Type B pancreatic cell (in vitro differentiated cells): ENCODE data around the gene ITGB1. TPM values are rescaled to one million over a fixed set of nuclear protein-coding genes. Genes with fewer than 3 reads are reported as not detected.
"Not testable (repeated sequence)": the region's sequence is repeated elsewhere in the genome, so short reads cannot be mapped to it uniquely, and the experiment has no call there.

Experiments
- DNase-seq: peaks from one replicate; pipeline ENCODE4 v3.0.0; 2021; ENCODE audit warnings: mixed read lengths; ENCODE audit not compliant: unreplicated experiment; ENCODE audit errors: extremely low spot score
- H3K27ac Mint-ChIP-seq: 2 replicates; pipeline ENCODE4 v1.8.0; 2021; ENCODE audit warnings: mild to moderate bottlenecking, mixed read lengths
- H3K27me3 Mint-ChIP-seq: 2 replicates; pipeline ENCODE4 v1.8.0; 2021; ENCODE audit warnings: mixed read lengths
- H3K36me3 Mint-ChIP-seq: 2 replicates; pipeline ENCODE4 v1.8.0; 2021; ENCODE audit warnings: mixed read lengths
- H3K4me1 Mint-ChIP-seq: one replicate; pipeline ENCODE4 v1.8.0; 2021; ENCODE audit warnings: mixed read lengths; ENCODE audit not compliant: unreplicated experiment
- H3K4me3 Mint-ChIP-seq: 2 replicates; pipeline ENCODE4 v1.8.0; 2021; ENCODE audit warnings: mild to moderate bottlenecking, mixed read lengths
- H3K9me3 Mint-ChIP-seq: 2 replicates; pipeline ENCODE4 v1.8.0; 2021; ENCODE audit warnings: mixed read lengths
- total RNA-seq: library from RNA; stranded (reverse); gene quantifications from 2 replicates; pipeline ENCODE4 v1.2.1, GENCODE V29; 2021; ENCODE audit warnings: low replicate concordance
- TF ChIP-seq, protein P1 (sequence below): fragments of 200-600 bp; sonication (generic); conservative IDR thresholded peaks from 2 replicates; pipeline ENCODE4 v1.5.0; 2021; ENCODE audit warnings: antibody characterized with exemption, mild to moderate bottlenecking

ITGB1 gene
- total RNA-seq, 1 donor from 2014 or later, result 240 TPM

DNA sequence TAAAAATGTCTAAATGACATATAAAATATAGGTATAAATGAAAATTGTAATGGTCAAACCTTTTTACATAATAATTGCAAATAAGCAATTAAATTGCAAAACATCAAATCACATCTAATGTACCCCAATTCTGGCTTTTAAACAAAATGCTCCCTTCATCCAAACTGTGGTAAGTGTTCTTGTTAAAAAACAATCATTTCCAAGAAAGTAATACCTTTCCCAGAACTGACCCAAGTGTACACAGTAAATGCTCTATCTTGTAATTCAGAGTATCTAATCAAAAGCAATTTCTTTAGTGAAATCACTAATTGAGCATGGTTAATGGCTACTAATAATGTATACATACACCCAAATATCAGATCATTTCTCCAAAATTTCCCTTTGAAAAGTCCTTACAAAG lies 28.0 kb downstream of the ITGB1 start:
- peaks cover 39% of the 10 kb centered on the region for H3K36me3 Mint-ChIP-seq
- H3K9me3 Mint-ChIP-seq, result no peaks in the 10 kb centered on the region
- no peak for DNase-seq
- no peak overlapping the region for H3K4me3 Mint-ChIP-seq
- no peak overlapping the region for H3K27ac Mint-ChIP-seq
- no peaks in the 10 kb centered on the region for H3K4me1 Mint-ChIP-seq
- H3K27me3 Mint-ChIP-seq, result no peaks in the 10 kb centered on the region
- TF ChIP-seq, protein P1, sequence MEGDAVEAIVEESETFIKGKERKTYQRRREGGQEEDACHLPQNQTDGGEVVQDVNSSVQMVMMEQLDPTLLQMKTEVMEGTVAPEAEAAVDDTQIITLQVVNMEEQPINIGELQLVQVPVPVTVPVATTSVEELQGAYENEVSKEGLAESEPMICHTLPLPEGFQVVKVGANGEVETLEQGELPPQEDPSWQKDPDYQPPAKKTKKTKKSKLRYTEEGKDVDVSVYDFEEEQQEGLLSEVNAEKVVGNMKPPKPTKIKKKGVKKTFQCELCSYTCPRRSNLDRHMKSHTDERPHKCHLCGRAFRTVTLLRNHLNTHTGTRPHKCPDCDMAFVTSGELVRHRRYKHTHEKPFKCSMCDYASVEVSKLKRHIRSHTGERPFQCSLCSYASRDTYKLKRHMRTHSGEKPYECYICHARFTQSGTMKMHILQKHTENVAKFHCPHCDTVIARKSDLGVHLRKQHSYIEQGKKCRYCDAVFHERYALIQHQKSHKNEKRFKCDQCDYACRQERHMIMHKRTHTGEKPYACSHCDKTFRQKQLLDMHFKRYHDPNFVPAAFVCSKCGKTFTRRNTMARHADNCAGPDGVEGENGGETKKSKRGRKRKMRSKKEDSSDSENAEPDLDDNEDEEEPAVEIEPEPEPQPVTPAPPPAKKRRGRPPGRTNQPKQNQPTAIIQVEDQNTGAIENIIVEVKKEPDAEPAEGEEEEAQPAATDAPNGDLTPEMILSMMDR, result no peak

DNA sequence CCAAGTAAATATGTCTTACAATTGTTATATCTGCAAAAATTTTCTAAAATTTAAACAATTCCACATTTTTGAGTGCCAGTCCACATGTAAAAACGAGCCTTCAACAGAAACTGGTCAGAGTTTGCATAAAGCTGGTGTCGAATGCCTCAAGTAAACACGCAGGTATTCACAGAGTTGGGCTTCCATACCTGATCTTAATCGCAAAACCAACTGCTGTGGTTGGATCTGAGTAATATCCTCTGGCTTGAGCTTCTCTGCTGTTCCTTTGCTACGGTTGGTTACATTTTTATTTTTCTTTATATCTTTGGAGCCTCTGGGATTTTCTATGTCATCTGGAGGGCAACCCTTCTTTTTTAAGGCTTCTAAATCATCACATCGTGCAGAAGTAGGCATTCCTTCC lies 28.4 kb downstream of the ITGB1 start:
- H3K4me1 Mint-ChIP-seq, result no peaks in the 10 kb centered on the region
- no peak for DNase-seq
- H3K4me3 Mint-ChIP-seq, result no peak overlapping the region
- no peaks in the 10 kb centered on the region for H3K9me3 Mint-ChIP-seq
- H3K27me3 Mint-ChIP-seq, result no peaks in the 10 kb centered on the region
- peaks cover 39% of the 10 kb centered on the region for H3K36me3 Mint-ChIP-seq
- H3K27ac Mint-ChIP-seq, result no peak overlapping the region
- TF ChIP-seq, protein P1, result no peak

DNA sequence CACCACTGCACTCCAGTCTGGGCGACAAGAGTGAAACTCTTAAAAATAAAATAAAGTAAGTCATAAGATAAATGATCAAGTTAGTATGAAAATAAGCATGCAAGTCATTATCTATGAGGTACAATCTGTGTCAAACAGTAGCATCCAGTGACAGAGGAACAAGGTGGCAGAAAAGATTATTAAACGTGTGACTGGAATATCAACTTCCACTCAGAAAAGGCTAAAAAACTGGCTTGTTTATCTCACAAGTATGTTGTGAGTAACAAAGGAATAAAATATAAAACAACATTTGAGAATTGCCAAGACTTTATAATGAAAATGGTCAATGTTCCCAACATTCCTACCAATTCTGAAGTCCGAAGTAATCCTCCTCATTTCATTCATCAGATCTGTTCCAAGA lies 30.3 kb downstream of the ITGB1 start:
- no peaks in the 10 kb centered on the region for H3K4me1 Mint-ChIP-seq
- H3K36me3 Mint-ChIP-seq, result peaks cover 49% of the 10 kb centered on the region
- peak overlapping the region; percentile 19 for H3K27ac Mint-ChIP-seq
- DNase-seq, result no peak
- H3K4me3 Mint-ChIP-seq, result no peak overlapping the region
- TF ChIP-seq, protein P1, result no peak
- H3K9me3 Mint-ChIP-seq, result no peaks in the 10 kb centered on the region
- H3K27me3 Mint-ChIP-seq, result no peaks in the 10 kb centered on the region

- Mint-ChIP-seq H3K27me3 (no peaks in the 10 kb centered on the region), H3K9me3 (no peaks in the 10 kb centered on the region), H3K36me3 (peaks cover 59% of the 10 kb centered on the region), H3K27ac (no peak overlapping the region), H3K4me1 (no peaks in the 10 kb centered on the region), H3K4me3 (no peak overlapping the region)
- TF ChIP-seq, protein P1, result no peak
- no peak for DNase-seq
Measured at GRCh38 chr10:32923849-32924248, 34.2 kb downstream of the ITGB1 start.

DNA sequence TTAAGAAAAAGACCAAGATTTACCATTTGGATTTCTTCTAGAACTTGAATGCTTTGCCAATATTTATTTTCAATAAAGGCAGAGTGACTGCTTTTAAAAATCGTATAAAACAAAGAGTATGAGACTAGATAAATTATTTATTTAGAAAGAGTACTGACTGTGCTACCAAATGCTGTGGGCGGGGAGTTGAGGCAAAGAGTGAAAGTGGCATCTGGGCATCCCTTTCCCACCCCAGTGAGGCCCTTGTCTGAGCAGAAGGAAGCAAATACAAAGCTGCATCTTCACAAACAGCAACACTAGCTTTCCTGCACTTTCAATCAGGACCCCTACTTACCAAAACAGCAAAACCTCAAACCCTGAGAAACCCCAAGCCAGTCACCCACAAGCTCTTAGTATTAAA lies 34.9 kb downstream of the ITGB1 start:
- no peaks in the 10 kb centered on the region for H3K27me3 Mint-ChIP-seq
- no peak overlapping the region for H3K4me3 Mint-ChIP-seq
- H3K9me3 Mint-ChIP-seq, result no peaks in the 10 kb centered on the region
- TF ChIP-seq, protein P1, result no peak
- peaks cover 62% of the 10 kb centered on the region for H3K36me3 Mint-ChIP-seq
- H3K4me1 Mint-ChIP-seq, result no peaks in the 10 kb centered on the region
- DNase-seq, result no peak
- no peak overlapping the region for H3K27ac Mint-ChIP-seq

- no peak for DNase-seq
- Mint-ChIP-seq H3K4me1 (no peaks in the 10 kb centered on the region), H3K27ac (no peak overlapping the region), H3K4me3 (no peak overlapping the region), H3K9me3 (no peaks in the 10 kb centered on the region), H3K27me3 (no peaks in the 10 kb centered on the region), H3K36me3 (peaks cover 63% of the 10 kb centered on the region)
- TF ChIP-seq, protein P1, result no peak
Measured at GRCh38 chr10:32922170-32922569, 35.9 kb downstream of the ITGB1 start.

GRCh38 chr10:32917817-32918216 lies 40.2 kb downstream of the ITGB1 start:
- DNase-seq, H3K9me3 Mint-ChIP-seq, H3K4me3 Mint-ChIP-seq, H3K27me3 Mint-ChIP-seq, H3K27ac Mint-ChIP-seq, H3K4me1 Mint-ChIP-seq: not testable (repeated sequence)
- H3K36me3 Mint-ChIP-seq, result peaks cover 63% of the 10 kb centered on the region
